Activated CD8-positive, alpha-beta memory T cell treated with anti-CD3 and anti-CD28 coated beads for 48 hours (primary cell): ENCODE measurements around the gene LCP2.
A peak's percentile ranks its signal among the peaks of the same experiment; 100 is the strongest.

ENCODE experiments used
- DNase-seq, 3 experiments: peaks; one replicate each; pipeline ENCODE4 v3.0.0-alpha.2; 2020; ENCODE audit warnings: low read depth in 2 of 3, low spot score in 2 of 3

Gene LCP2

GRCh38 chr5:170276140-170276539 is 21.4 kb downstream of the LCP2 start:
- DNase-seq = no peak

GRCh38 chr5:170275376-170275994 is 22.1 kb downstream of the LCP2 start:
- DNase-seq = no peak

GRCh38 chr5:170273968-170274710 is 23.4 kb downstream of the LCP2 start:
- no peak for DNase-seq

- no peak for DNase-seq
Observed at GRCh38 chr5:170270293-170271069, 27.1 kb downstream of the LCP2 start.

- DNase-seq = no peak
Observed at GRCh38 chr5:170269579-170269978, 28.0 kb downstream of the LCP2 start.

GRCh38 chr5:170268884-170269283 is 28.7 kb downstream of the LCP2 start:
- no peak for DNase-seq

- DNase-seq = no peak
Observed at GRCh38 chr5:170268153-170268689, 29.4 kb downstream of the LCP2 start.

- peak in 1 of 3 experiments; percentile 68 for DNase-seq
Observed at GRCh38 chr5:170267431-170268152, 30.0 kb downstream of the LCP2 start.

GRCh38 chr5:170266570-170267381 is 30.8 kb downstream of the LCP2 start:
- no peak for DNase-seq

GRCh38 chr5:170265522-170265921 is 32.1 kb downstream of the LCP2 start:
- no peak for DNase-seq

- DNase-seq = no peak
Observed at GRCh38 chr5:170263906-170264305, 33.7 kb downstream of the LCP2 start.

- DNase-seq = no peak
Observed at GRCh38 chr5:170262061-170263045, 35.2 kb downstream of the LCP2 start.

GRCh38 chr5:170261528-170262043 is 36.0 kb downstream of the LCP2 start:
- DNase-seq = no peak

- DNase-seq = no peak
Observed at GRCh38 chr5:170257370-170257769, 40.2 kb downstream of the LCP2 start.

- DNase-seq = no peak
Observed at GRCh38 chr5:170256571-170256970, 41.0 kb downstream of the LCP2 start.

- DNase-seq = no peak
Observed at GRCh38 chr5:170254056-170254455, 43.5 kb downstream of the LCP2 start.

- DNase-seq = no peak
Observed at GRCh38 chr5:170252720-170253350, 44.7 kb downstream of the LCP2 start.

- no peak for DNase-seq
Observed at GRCh38 chr5:170252109-170252508, 45.5 kb downstream of the LCP2 start.
